K562 (cell line): Measurements from ENCODE around the gene LTK.

Experiments used
- C11orf30 ChIP-seq: fragments of 450-650 bp; IDR thresholded peaks from 2 replicates; pipeline ENCODE4 v1.6.1; 2016; ENCODE audit warnings: low read depth, mild to moderate bottlenecking
- CTCF ChIP-seq, 3 experiments: IDR thresholded peaks in 2 of 3; conservative IDR thresholded peaks in 1 of 3; 2 replicates each; pipeline ENCODE4 v1.5.1; 2011 to 2012; ENCODE audit warnings: low read length in 3 of 3, mild to moderate bottlenecking in 3 of 3, control low read depth in 2 of 3, improper control_type of control experiment in 1 of 3, inconsistent platforms in 1 of 3, low read depth in 1 of 3, mixed read lengths in 1 of 3, moderate library complexity in 1 of 3; ENCODE audit not compliant: insufficient read depth in 2 of 3
- NFE2 ChIP-seq: IDR thresholded peaks from 2 replicates; pipeline ENCODE4 v1.6.1; 2014; ENCODE audit warnings: antibody characterized with exemption, low read depth
- ZNF232 ChIP-seq: sonication (generic); formaldehyde crosslinking; IDR thresholded peaks from 2 replicates; pipeline ENCODE4 v1.8.0; 2022; ENCODE audit warnings: mild to moderate bottlenecking, missing genetic modification reagents

- TF ChIP-seq ZNF232 (CRISPR knock-in tag) (no peak), C11orf30 (no peak), CTCF (IDR thresholded peaks at IDR 0.05 in 2 of 3, conservative IDR thresholded peaks at IDR 0.05 in 1 of 3; ENCODE audit: insufficient read depth in 2 of 3, low read depth in 1 of 3, low read length in 3 of 3) (no peak), NFE2 (no peak)
These were observed 5.8 kb downstream of the LTK start for GRCh38 chr15:41507820-41508290.
